Brain microvascular endothelial cell (primary cell): ENCODE data around the gene LRRC71.

Experiments used
- DNase-seq: peaks from one replicate; pipeline ENCODE4 v3.0.0-alpha.2; 2020
- H3K27ac ChIP-seq: fragments of 250-450 bp; sonication (Bioruptor Pico); 2 replicates; pipeline ENCODE4 v1.5.1; 2020; ENCODE audit warnings: mild to moderate bottlenecking, moderate library complexity
- H3K27me3 ChIP-seq: fragments of 250-450 bp; sonication (Bioruptor Pico); replicated peaks from 2 replicates; pipeline ENCODE4 v1.5.1; 2020; ENCODE audit warnings: mild to moderate bottlenecking
- H3K36me3 ChIP-seq: fragments of 250-450 bp; sonication (Bioruptor Pico); replicated peaks from 2 replicates; pipeline ENCODE4 v1.5.1; 2020; ENCODE audit warnings: mild to moderate bottlenecking
- H3K4me3 ChIP-seq: 2 replicates; pipeline ENCODE4 v1.5.1; 2011; ENCODE audit warnings: low read depth, mild to moderate bottlenecking, control low read depth, low read length, moderate library complexity
- CTCF ChIP-seq: IDR thresholded peaks from 2 replicates; pipeline ENCODE4 v1.5.1; 2011; ENCODE audit warnings: low read depth, mild to moderate bottlenecking, moderate library complexity, low read length, control low read depth, inconsistent platforms; ENCODE audit errors: missing control alignments
- in situ Hi-C: cut with HindIII; loops from 2 replicates; pipeline ENCODE4 v1.10.0; 2017; ENCODE audit warnings: low sequenced_read_pairs, low pct_ligation_motif_present

Gene LRRC71

GRCh38 chr1:156945881-156946661, 25.6 kb downstream of the LRRC71 start:
- no peak for TF ChIP-seq CTCF
- Histone ChIP-seq H3K4me3 (no peak overlapping the region), H3K36me3 (peaks cover 61% of the 10 kb centered on the region), H3K27me3 (no peaks in the 10 kb centered on the region), H3K27ac (no peak overlapping the region)
- in situ Hi-C loops, result no loop called here
- DNase-seq, result no peak

DNA sequence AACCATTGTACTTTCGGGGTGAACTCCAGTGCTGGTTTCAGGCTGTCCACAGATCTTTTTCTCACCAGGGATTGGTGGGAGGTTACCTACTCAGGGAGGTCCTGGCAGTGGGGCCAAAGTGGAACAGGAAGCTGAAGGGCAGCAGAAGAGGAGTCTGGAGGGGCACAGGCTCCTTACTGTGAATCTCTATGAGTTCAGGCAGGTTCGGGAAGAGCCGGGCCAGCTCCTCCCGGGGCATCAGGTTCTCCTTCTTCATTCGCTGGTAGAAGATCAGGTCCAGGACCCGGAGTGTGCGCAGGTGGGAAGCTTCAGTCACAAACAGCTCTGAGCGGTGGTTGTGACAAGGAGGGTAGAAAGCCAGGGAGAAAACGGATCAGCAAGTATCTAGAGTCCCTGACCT, 26.7 kb downstream of the LRRC71 start:
- no peak for TF ChIP-seq CTCF
- in situ Hi-C loops, result no loop called here
- Histone ChIP-seq H3K27ac (no peak overlapping the region), H3K27me3 (no peaks in the 10 kb centered on the region), H3K36me3 (peaks cover 61% of the 10 kb centered on the region), H3K4me3 (no peak overlapping the region)
- DNase-seq, result no peak

GRCh38 chr1:156947818-156948525, 27.5 kb downstream of the LRRC71 start:
- DNase-seq, result no peak
- Histone ChIP-seq H3K27ac (no peak overlapping the region), H3K36me3 (peaks cover 56% of the 10 kb centered on the region), H3K27me3 (no peaks in the 10 kb centered on the region), H3K4me3 (no peak overlapping the region)
- no peak for TF ChIP-seq CTCF
- in situ Hi-C loops, result no loop called here

GRCh38 chr1:156948708-156949107, 28.3 kb downstream of the LRRC71 start:
- DNase-seq, result no peak
- no peaks in the 10 kb centered on the region for H3K27me3 ChIP-seq
- peak; percentile 61 for TF ChIP-seq CTCF
- no peak overlapping the region for H3K4me3 ChIP-seq
- in situ Hi-C loops, result no loop called here
- H3K27ac ChIP-seq, result no peak overlapping the region
- peaks cover 50% of the 10 kb centered on the region for H3K36me3 ChIP-seq

DNA sequence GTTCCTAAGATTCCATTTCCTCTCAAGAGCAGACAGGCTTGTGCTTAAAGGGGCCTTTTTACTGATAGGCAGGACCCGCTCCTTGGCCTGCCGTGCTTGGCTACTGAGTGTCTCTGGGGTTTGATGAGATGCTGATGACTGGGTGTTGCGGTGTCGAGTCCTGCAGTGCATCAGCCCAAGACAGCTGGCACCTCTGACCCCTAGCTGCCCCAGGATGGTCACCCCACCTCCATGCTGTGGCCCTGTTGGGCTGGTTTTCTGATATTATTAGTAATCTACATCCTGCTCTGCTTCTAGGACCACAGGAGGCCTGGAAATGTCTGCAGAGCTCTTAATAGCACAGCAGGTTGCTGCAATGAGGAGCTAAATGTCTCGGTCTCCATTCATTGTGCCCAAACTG, 28.7 kb downstream of the LRRC71 start:
- H3K27me3 ChIP-seq, result no peaks in the 10 kb centered on the region
- in situ Hi-C loops, result no loop called here
- DNase-seq, result no peak
- no peak overlapping the region for H3K27ac ChIP-seq
- H3K4me3 ChIP-seq, result no peak overlapping the region
- no peak for TF ChIP-seq CTCF
- H3K36me3 ChIP-seq, result peaks cover 46% of the 10 kb centered on the region

GRCh38 chr1:156951371-156951770, 30.9 kb downstream of the LRRC71 start:
- Histone ChIP-seq H3K27ac (no peak overlapping the region), H3K4me3 (no peak overlapping the region), H3K27me3 (no peaks in the 10 kb centered on the region), H3K36me3 (peaks cover 53% of the 10 kb centered on the region)
- no peak for TF ChIP-seq CTCF
- in situ Hi-C loops, result no loop called here
- no peak for DNase-seq
